Gastrocnemius medialis (tissue), 4 donors: Measurements from ENCODE around the gene CLASP1. TPM values are rescaled to one million over a fixed set of nuclear protein-coding genes. Genes with fewer than 3 reads are reported as not detected.

Source experiments
- ATAC-seq, 2 donors: fragments of 150-250 bp; one replicate each; pipeline ENCODE4 v1.9.1; 2016
- DNase-seq, 2 donors: peaks; one replicate each; pipeline ENCODE4 v3.0.0-alpha.2; 2019
- H3K27ac ChIP-seq, 4 donors: fragments of 200-600 bp; sonication (generic); 1 replicate in 1 of 4; 2 replicates in 3 of 4; pipeline ENCODE4 v1.5.1; 2016 to 2018; ENCODE audit warnings: mild to moderate bottlenecking in 2 of 4, moderate library complexity in 1 of 4
- H3K27me3 ChIP-seq, 3 donors: fragments of 200-600 bp; sonication (generic) in 2 of 3; 1 replicate in 1 of 3; 2 replicates in 2 of 3; pipeline versions ENCODE4 v1.5.1 to v1.6.0; 2016 to 2019; ENCODE audit warnings: mild to moderate bottlenecking in 1 of 3, moderate library complexity in 1 of 3
- H3K36me3 ChIP-seq, 2 donors: fragments of 200-600 bp; sonication (generic) in 1 of 2; one replicate each; pipeline ENCODE4 v1.5.1; 2017 to 2018
- H3K4me1 ChIP-seq, 2 donors: fragments of 200-600 bp; sonication (generic) in 1 of 2; one replicate each; pipeline ENCODE4 v1.5.1; 2016 to 2017; ENCODE audit warnings: mild to moderate bottlenecking in 2 of 2
- H3K4me3 ChIP-seq, 4 donors: fragments of 200-600 bp; sonication (generic) in 3 of 4; 1 replicate in 1 of 4; 2 replicates in 3 of 4; pipeline ENCODE4 v1.5.1; 2016 to 2019; ENCODE audit warnings: mild to moderate bottlenecking in 2 of 4
- H3K9me3 ChIP-seq, 3 donors: fragments of 200-600 bp; sonication (generic) in 2 of 3; 1 replicate in 1 of 3; 2 replicates in 2 of 3; pipeline ENCODE4 v1.5.1; 2016 to 2019
- POLR2A ChIP-seq, 2 donors: fragments of 450-650 bp; IDR thresholded peaks; one replicate each; pipeline ENCODE4 v1.6.1; 2017; ENCODE audit warnings: antibody characterized with exemption in 2 of 2, mild to moderate bottlenecking in 2 of 2, moderate library complexity in 2 of 2
- in situ Hi-C, 4 donors: fragments of 200-750 bp; cut with MboI; loops; one replicate each; pipeline versions ENCODE4 v1.15.0 to v1.8.0; 2017; ENCODE audit warnings: low sequenced_read_pairs in 4 of 4
- intact Hi-C: fragments of 100-400 bp; cut with DNase I; formaldehyde crosslinking; loops from one replicate; pipeline ENCODE4 v1.15.1; 2023; ENCODE audit warnings: low total_unique reads
- total RNA-seq, 4 donors: library from RNA; depleted of rRNA; stranded (reverse); fragments of >200 nt; gene quantifications; one replicate each; pipeline versions ENCODE4 v1.1.0 to v1.2.3, GENCODE V29; 2016
- TF ChIP-seq, protein P1 (sequence below), 5 experiments: fragments of 450-650 bp in 3 of 5; fragments of 200-600 bp in 2 of 5; sonication (generic) in 2 of 5; IDR thresholded peaks in 4 of 5; conservative IDR thresholded peaks in 1 of 5; 1 replicate in 4 of 5; 2 replicates in 1 of 5; pipeline ENCODE4 v1.5.1; 2016 to 2019; ENCODE audit warnings: antibody characterized with exemption in 5 of 5, mild to moderate bottlenecking in 3 of 5, moderate library complexity in 3 of 5

CLASP1 gene
- total RNA-seq, 4 donors from 2014 or later: 50.1 to 73.9 (median 61.4) TPM

DNA sequence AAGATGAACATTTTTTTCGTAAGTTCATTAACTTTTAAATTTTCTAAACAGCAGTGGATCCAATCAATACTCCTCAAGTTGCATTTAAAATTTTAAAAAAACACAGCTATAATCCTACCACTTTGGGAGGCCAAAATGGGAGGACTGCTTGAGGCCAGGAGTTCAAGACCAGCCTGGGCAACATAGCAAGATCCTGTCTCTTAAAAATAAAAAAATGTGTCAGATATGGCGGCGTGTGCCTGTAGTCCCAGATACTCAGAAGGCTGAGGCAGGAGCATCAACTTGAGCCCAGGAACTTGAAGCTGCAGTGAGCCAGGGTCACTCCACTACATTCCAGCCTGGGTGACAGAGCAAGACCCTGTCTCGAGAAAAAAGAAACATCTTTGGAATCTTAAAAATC lies 178.3 kb downstream of the CLASP1 start:
- no peak overlapping the region for H3K27ac ChIP-seq
- no peak for ATAC-seq
- peaks cover 0 to 40% of the 10 kb centered on the region in 2 donors for H3K36me3 ChIP-seq

DNA sequence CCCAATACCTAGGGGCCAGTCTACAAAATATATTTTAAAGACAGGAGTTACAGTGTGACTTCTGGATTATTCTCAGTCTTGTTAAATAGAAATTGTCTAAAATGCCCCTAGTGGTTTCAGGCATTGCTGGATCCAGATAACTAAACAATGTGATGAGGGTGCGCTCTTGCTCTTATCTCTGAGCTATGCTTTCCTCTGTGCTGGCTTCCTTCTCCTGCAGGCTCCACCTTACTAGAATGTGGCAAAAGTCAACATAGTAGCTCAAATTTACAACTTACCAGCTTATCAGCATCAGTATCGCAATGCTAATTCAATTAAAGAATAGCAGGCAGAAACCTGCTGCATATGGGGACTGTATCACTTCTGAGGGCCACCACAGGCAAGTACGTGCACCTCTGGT lies 179.9 kb downstream of the CLASP1 start:
- intact Hi-C loops (no loop called here), in situ Hi-C loops (no loop called here)
- TF ChIP-seq, protein P1, sequence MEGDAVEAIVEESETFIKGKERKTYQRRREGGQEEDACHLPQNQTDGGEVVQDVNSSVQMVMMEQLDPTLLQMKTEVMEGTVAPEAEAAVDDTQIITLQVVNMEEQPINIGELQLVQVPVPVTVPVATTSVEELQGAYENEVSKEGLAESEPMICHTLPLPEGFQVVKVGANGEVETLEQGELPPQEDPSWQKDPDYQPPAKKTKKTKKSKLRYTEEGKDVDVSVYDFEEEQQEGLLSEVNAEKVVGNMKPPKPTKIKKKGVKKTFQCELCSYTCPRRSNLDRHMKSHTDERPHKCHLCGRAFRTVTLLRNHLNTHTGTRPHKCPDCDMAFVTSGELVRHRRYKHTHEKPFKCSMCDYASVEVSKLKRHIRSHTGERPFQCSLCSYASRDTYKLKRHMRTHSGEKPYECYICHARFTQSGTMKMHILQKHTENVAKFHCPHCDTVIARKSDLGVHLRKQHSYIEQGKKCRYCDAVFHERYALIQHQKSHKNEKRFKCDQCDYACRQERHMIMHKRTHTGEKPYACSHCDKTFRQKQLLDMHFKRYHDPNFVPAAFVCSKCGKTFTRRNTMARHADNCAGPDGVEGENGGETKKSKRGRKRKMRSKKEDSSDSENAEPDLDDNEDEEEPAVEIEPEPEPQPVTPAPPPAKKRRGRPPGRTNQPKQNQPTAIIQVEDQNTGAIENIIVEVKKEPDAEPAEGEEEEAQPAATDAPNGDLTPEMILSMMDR (IDR thresholded peaks at IDR 0.05 in 4 of 5, conservative IDR thresholded peaks at IDR 0.05 in 1 of 5): no peak
- TF ChIP-seq POLR2A (IDR thresholded peaks at IDR 0.05): no peak
- ATAC-seq (no peak), DNase-seq (no peak)
- Histone ChIP-seq H3K9me3 (no peaks in the 10 kb centered on the region), H3K27ac (no peak overlapping the region), H3K4me3 (no peak overlapping the region), H3K36me3 (peaks cover 0 to 40% of the 10 kb centered on the region in 2 donors), H3K27me3 (no peaks in the 10 kb centered on the region), H3K4me1 (peaks cover 21 to 22% of the 10 kb centered on the region in 2 donors)

More for the DNA sequence above, 178.3 kb downstream of the CLASP1 start:
- no peaks in the 10 kb centered on the region for H3K9me3 ChIP-seq
- DNase-seq: no peak
- peaks cover 30 to 35% of the 10 kb centered on the region in 2 donors for H3K4me1 ChIP-seq
- no peak overlapping the region for H3K4me3 ChIP-seq
- intact Hi-C loops: no loop called here
- H3K27me3 ChIP-seq: no peaks in the 10 kb centered on the region
- in situ Hi-C loops: no loop called here
- TF ChIP-seq, protein P1 (IDR thresholded peaks at IDR 0.05 in 4 of 5, conservative IDR thresholded peaks at IDR 0.05 in 1 of 5): no peak
- TF ChIP-seq POLR2A (IDR thresholded peaks at IDR 0.05): no peak

DNA sequence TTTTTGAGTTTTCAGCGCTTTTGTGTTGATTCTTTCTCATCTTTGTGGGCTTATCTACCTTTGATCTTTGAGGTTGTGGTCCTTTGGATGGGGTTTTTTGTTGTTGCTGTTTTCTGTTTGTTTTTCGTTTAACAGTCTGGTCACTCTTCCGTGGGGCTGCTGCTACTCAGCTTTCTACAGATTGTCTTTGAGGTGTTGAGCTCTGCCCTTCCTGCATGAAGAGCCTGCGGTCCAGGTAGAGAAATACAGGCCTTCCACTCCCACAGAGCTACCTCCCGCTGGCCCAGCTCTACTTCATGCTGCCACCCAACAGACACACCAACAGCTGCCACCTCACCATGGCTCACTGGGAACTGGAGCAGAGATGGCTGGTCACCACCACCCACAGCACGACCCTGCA lies 180.3 kb downstream of the CLASP1 start:
- H3K27me3 ChIP-seq: no peaks in the 10 kb centered on the region
- intact Hi-C loops (no loop called here), in situ Hi-C loops (no loop called here)
- peaks cover 0 to 40% of the 10 kb centered on the region in 2 donors for H3K36me3 ChIP-seq
- no peak for TF ChIP-seq POLR2A (IDR thresholded peaks at IDR 0.05)
- TF ChIP-seq, protein P1 (IDR thresholded peaks at IDR 0.05 in 4 of 5, conservative IDR thresholded peaks at IDR 0.05 in 1 of 5): no peak
- H3K4me3 ChIP-seq: no peak overlapping the region
- H3K9me3 ChIP-seq: no peaks in the 10 kb centered on the region
- no peak overlapping the region for H3K27ac ChIP-seq
- H3K4me1 ChIP-seq: peaks cover 19 to 21% of the 10 kb centered on the region in 2 donors
- peak in 1 of 2 donors; percentile 12 for ATAC-seq
- no peak for DNase-seq

DNA sequence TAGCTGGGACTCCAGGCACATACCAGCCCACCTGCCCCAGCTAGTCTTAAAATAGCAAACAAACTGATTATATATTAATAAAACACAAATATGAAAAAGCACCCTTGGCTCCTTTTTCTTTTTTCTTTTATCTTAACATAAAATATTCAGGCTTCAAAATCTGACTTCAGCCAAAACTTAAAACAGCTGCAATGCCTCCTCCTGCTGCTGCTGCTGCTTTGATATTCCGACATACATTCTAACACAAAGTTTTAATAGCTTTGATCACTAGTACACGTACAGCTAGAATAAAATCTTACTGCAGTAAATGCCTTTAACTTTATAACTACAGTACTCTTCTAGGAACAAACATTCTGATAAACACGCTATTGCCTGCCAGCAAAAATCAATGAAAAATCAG lies 190.0 kb downstream of the CLASP1 start:
- intact Hi-C loops: loop anchor here (5.0 kb wide), 1 partner anchor 37 kb away; no protein-coding TSS in a partner anchor
- no peak for ATAC-seq

More for the DNA sequence above, 190.0 kb downstream of the CLASP1 start:
- TF ChIP-seq, protein P1 (IDR thresholded peaks at IDR 0.05 in 4 of 5, conservative IDR thresholded peaks at IDR 0.05 in 1 of 5): no peak
- TF ChIP-seq POLR2A (IDR thresholded peaks at IDR 0.05): no peak
- no peaks in the 10 kb centered on the region for H3K9me3 ChIP-seq
- no peaks in the 10 kb centered on the region for H3K27me3 ChIP-seq
- H3K36me3 ChIP-seq: peaks cover 0 to 84% of the 10 kb centered on the region in 2 donors
- H3K4me1 ChIP-seq: no peaks in the 10 kb centered on the region
- H3K27ac ChIP-seq: no peak overlapping the region
- DNase-seq: no peak
- in situ Hi-C loops: no loop called here
- H3K4me3 ChIP-seq: no peak overlapping the region
